Colonic mucosa (tissue), 4 donors: Measurements from ENCODE around the gene TNFAIP8L3. TPM values are rescaled to one million over a fixed set of nuclear protein-coding genes. Genes with fewer than 3 reads are reported as not detected.
"Not testable (repeated sequence)": the region's sequence is repeated elsewhere in the genome, so short reads cannot be mapped to it uniquely, and the experiment has no call there.

ENCODE experiments used
- DNase-seq: peaks from one replicate; pipeline ENCODE4 v3.0.0-alpha.2; 2020
- H3K27ac ChIP-seq: fragments of 200-600 bp; one replicate; pipeline ENCODE4 v1.8.0; 2021
- H3K27me3 ChIP-seq: fragments of 200-600 bp; one replicate; pipeline ENCODE4 v1.8.0; 2021
- H3K36me3 ChIP-seq: fragments of 200-600 bp; one replicate; pipeline ENCODE4 v1.8.0; 2021
- H3K4me1 ChIP-seq: fragments of 200-600 bp; one replicate; pipeline ENCODE4 v1.8.0; 2021; ENCODE audit warnings: mild to moderate bottlenecking
- H3K4me3 ChIP-seq: fragments of 200-600 bp; one replicate; pipeline ENCODE4 v1.8.0; 2021
- H3K9ac ChIP-seq, 2 donors: one replicate each; pipeline ENCODE4 v1.7.0; 2013; ENCODE audit warnings: control low read depth in 2 of 2, low read depth in 2 of 2, low read length in 2 of 2
- H3K9me3 ChIP-seq: fragments of 200-600 bp; one replicate; pipeline ENCODE4 v1.8.0; 2021
- intact Hi-C: fragments of 100-400 bp; cut with DNase I; formaldehyde crosslinking; loops from one replicate; pipeline ENCODE4 v1.14.1; 2022
- total RNA-seq, 2 donors: library from RNA; stranded (reverse); fragmentation: NEBNext Ultra II Directional in 1 of 2; extraction: Animal tissue kit (Norgen Biotek cat#: 25700) in 1 of 2; gene quantifications; one replicate each; pipeline ENCODE4 v1.2.1, GENCODE V29; 2021
- TF ChIP-seq, protein P1 (sequence below): fragments of 200-600 bp; IDR thresholded peaks from one replicate; pipeline ENCODE4 v1.8.0; 2022; ENCODE audit warnings: antibody characterized with exemption, mild to moderate bottlenecking
- donor health status: healthy.
- donor health status: DM: no; HTN: no; CAD: no.
- donor health status: DM: no; HTN: no; CAD: no.

Gene TNFAIP8L3
- total RNA-seq, 2 donors from 2014 or later: 5.3 to 7.3 TPM

DNA sequence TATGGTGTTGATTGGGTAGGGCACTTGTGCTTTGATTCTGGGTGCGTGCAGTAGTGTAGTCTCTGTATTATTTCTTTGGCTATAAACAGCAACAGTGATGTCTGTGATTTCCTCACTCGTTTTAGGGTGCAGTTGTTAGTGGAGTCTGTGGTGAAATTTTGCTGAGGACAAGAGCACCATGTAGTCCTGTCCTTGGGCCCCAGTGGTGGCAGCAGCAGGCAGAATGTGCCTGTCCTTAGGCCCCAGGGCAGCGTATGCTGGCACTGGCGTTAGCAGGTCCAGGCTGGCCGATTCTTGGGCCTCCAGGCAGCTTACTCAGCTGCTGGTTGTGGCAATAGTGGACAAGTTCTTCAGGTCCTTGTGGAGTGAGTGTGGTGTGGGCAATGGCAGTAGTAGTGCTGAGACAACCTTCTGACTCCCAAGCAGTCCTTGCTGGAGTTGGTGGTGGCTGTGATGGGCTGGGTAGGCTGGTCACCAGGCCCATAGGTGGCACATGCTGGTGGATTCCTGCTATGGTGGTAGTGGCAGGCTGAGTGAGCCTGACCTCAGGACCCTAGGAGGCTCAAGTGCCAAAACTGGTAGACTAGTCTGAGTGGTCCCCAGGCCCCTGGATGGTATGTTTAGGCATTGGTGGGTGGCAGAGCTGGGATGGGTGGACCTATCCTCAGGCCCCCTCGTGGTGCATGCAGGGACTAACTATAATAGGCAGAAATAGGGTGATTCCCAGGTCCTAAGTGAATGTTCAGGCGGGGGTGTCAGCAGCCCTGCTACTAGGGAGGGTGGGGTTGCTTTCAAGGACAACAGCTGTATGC, 56.3 kb downstream of the TNFAIP8L3 start:
- H3K9ac ChIP-seq: no peak overlapping the region
- TF ChIP-seq, protein P1, sequence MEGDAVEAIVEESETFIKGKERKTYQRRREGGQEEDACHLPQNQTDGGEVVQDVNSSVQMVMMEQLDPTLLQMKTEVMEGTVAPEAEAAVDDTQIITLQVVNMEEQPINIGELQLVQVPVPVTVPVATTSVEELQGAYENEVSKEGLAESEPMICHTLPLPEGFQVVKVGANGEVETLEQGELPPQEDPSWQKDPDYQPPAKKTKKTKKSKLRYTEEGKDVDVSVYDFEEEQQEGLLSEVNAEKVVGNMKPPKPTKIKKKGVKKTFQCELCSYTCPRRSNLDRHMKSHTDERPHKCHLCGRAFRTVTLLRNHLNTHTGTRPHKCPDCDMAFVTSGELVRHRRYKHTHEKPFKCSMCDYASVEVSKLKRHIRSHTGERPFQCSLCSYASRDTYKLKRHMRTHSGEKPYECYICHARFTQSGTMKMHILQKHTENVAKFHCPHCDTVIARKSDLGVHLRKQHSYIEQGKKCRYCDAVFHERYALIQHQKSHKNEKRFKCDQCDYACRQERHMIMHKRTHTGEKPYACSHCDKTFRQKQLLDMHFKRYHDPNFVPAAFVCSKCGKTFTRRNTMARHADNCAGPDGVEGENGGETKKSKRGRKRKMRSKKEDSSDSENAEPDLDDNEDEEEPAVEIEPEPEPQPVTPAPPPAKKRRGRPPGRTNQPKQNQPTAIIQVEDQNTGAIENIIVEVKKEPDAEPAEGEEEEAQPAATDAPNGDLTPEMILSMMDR: no peak
- no peaks in the 10 kb centered on the region for H3K9me3 ChIP-seq
- no peak overlapping the region for H3K4me3 ChIP-seq
- no peak overlapping the region for H3K27ac ChIP-seq
- H3K27me3 ChIP-seq: no peaks in the 10 kb centered on the region
- H3K36me3 ChIP-seq: no peaks in the 10 kb centered on the region
- no peaks in the 10 kb centered on the region for H3K4me1 ChIP-seq
- intact Hi-C loops: no loop called here
- DNase-seq: no peak

DNA sequence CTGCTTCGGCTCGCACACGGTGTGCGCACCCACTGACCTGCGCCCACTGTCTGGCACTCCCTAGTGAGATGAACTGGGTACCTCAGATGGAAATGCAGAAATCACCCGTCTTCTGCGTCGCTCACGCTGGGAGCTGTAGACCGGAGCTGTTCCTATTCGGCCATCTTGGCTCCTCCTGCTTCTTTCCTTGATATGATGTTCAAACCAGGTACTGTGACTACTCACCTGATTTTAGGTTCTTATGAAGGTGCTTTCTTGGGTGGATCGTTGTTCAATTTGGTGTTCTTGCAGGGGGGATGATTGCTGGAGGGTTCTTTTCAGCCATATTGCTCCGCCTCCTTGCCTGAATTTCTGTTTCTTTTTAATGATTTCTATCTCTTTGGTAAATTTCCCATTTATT, 57.2 kb downstream of the TNFAIP8L3 start:
- peak overlapping the region; percentile 5 for H3K4me3 ChIP-seq
- H3K27me3 ChIP-seq, H3K9me3 ChIP-seq, H3K27ac ChIP-seq, H3K9ac ChIP-seq, intact Hi-C loops, DNase-seq, H3K36me3 ChIP-seq, H3K4me1 ChIP-seq: not testable (repeated sequence)

DNA sequence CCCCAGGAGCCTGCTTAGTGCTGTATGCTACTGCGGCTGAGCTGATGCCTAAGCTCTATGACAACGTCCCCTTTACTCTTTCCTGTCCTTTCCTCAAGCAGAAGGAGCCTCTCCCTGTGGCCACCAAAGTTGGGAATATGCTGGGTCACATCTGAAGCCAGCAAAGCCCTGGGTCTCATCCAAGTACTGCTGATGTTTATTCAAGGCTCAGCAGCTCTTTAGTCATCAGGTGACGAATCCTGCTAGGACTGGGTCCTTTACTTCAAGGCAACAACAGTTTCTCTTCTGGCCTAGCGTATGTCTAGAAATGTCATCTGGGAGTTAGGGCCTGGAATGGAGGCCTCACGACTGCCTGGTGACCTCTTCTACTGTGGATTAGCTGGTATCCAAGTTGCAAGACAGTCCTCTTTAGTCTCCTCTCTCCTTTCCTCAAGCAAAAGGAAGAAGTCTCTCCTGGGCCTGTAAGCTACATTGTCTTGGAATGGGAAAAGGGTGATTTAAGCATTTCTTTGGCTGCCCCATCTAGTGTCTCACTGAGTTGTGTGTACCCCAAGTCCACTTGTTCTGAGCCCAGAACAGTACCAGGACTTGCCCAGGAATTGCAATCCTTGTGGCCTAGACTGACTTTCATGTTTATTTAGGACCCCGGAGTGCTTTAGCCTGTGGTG, 63.9 kb downstream of the TNFAIP8L3 start:
- Histone ChIP-seq H3K27me3 (no peaks in the 10 kb centered on the region), H3K9ac (no peak overlapping the region), H3K27ac (no peak overlapping the region), H3K4me3 (no peak overlapping the region), H3K4me1 (no peaks in the 10 kb centered on the region), H3K9me3 (no peaks in the 10 kb centered on the region), H3K36me3 (no peaks in the 10 kb centered on the region)
- intact Hi-C loops: no loop called here
- no peak for DNase-seq
- TF ChIP-seq, protein P1: no peak

DNA sequence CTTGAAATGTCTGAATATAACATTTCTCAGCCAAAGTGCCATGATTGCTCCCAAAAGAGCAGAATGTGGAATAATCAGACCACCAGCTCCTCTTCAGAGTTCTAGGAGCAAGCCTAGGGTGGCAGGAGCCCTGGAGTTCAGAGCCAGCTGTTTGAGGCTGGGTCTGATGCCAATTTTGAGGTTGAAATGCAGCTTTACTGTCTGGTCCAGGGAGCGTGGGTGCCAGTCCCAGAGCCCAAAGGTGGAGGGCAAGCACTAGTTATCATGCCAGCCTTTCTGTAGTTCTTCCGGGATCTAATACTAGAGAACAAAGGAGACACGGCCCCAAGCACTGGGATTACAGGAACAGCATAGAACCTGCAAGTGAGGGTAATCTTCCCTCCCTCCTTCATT, 69.3 kb downstream of the TNFAIP8L3 start:
- H3K27me3 ChIP-seq: no peaks in the 10 kb centered on the region
- no peak overlapping the region for H3K9ac ChIP-seq
- TF ChIP-seq, protein P1: no peak
- H3K9me3 ChIP-seq: no peaks in the 10 kb centered on the region
- no peaks in the 10 kb centered on the region for H3K4me1 ChIP-seq
- no peak overlapping the region for H3K4me3 ChIP-seq
- H3K36me3 ChIP-seq: no peaks in the 10 kb centered on the region
- H3K27ac ChIP-seq: no peak overlapping the region
- no peak for DNase-seq
- intact Hi-C loops: no loop called here

DNA sequence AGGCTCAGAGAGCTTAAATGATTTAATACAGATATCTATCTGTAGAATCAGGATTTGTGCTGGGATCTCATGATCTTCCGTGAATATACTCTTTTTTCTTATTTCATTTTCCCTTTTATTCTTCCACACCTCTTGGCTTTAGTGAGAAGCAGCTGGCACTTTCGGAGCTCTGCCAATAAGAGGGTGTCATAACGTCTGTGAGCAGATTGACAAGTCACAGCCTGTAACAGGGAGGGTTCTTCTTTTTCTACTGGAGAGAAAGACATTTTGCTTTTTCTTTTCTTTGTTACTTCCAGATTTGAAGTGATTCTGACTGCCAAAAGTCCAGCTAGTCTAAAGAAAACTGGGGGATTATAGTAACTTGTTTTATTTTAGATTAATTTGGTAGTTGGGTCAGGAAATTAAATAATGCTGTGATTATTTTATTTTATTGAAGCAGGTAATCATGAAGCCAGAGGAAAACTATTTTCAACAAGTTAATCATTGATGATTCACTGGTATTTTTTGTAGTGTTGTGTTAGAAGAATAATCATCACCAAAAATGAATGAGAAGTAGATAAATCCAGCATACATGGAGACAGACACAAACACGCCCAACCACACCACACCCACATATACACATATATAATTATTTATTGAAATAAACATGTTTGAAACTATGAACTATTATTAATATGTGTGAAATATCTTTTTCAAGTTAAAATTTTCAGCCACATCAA, 69.8 kb downstream of the TNFAIP8L3 start:
- intact Hi-C loops: no loop called here
- no peak for DNase-seq
- H3K9me3 ChIP-seq: no peaks in the 10 kb centered on the region
- no peaks in the 10 kb centered on the region for H3K4me1 ChIP-seq
- H3K4me3 ChIP-seq: no peak overlapping the region
- TF ChIP-seq, protein P1: no peak
- no peaks in the 10 kb centered on the region for H3K36me3 ChIP-seq
- no peak overlapping the region for H3K9ac ChIP-seq
- H3K27me3 ChIP-seq: no peaks in the 10 kb centered on the region
- H3K27ac ChIP-seq: no peak overlapping the region
